Vagina (tissue), 2 donors: ENCODE measurements around the gene KIF16B. TPM values are rescaled to one million over a fixed set of nuclear protein-coding genes. Genes with fewer than 3 reads are reported as not detected.

Source experiments
- DNase-seq, 2 donors: peaks; one replicate each; pipeline ENCODE4 v3.0.0-alpha.2; 2017; ENCODE audit errors: extremely low spot score in 2 of 2
- H3K27ac ChIP-seq: fragments of 200-600 bp; sonication (generic); one replicate; pipeline ENCODE4 v1.5.1; 2019
- H3K27me3 ChIP-seq: fragments of 200-600 bp; sonication (generic); one replicate; pipeline ENCODE4 v1.5.1; 2019
- H3K36me3 ChIP-seq, 2 donors: fragments of 200-600 bp; sonication (generic); one replicate each; pipeline ENCODE4 v1.5.1; 2017 to 2019
- H3K4me1 ChIP-seq: fragments of 200-600 bp; sonication (generic); one replicate; pipeline ENCODE4 v1.5.1; 2019
- H3K4me3 ChIP-seq, 2 donors: fragments of 200-600 bp; sonication (generic); 1 replicate in 1 of 2; 2 replicates in 1 of 2; pipeline ENCODE4 v1.5.1; 2016 to 2019
- H3K9me3 ChIP-seq: fragments of 200-600 bp; sonication (generic); one replicate; pipeline ENCODE4 v1.5.1; 2019
- CTCF ChIP-seq, 3 experiments: fragments of 450-650 bp in 2 of 3; fragments of 200-600 bp in 1 of 3; sonication (generic) in 1 of 3; IDR thresholded peaks; one replicate each; pipeline ENCODE4 v1.5.1; 2017 to 2019; ENCODE audit warnings: antibody characterized with exemption in 3 of 3, mild to moderate bottlenecking in 2 of 3, moderate library complexity in 2 of 3
- POLR2A ChIP-seq, 2 donors: fragments of 450-650 bp; IDR thresholded peaks; one replicate each; pipeline ENCODE4 v1.6.1; 2017; ENCODE audit warnings: antibody characterized with exemption in 2 of 2, mild to moderate bottlenecking in 2 of 2, moderate library complexity in 2 of 2
- POLR2AphosphoS5 ChIP-seq, 2 donors: sonication (generic); formaldehyde crosslinking; IDR thresholded peaks; one replicate each; pipeline ENCODE4 v1.9.0; 2017; ENCODE audit warnings: antibody characterized with exemption in 2 of 2, mild to moderate bottlenecking in 2 of 2, low read depth in 1 of 2; ENCODE audit not compliant: insufficient read depth in 1 of 2
- intact Hi-C: fragments of 100-400 bp; cut with DNase I; formaldehyde crosslinking; loops from one replicate; pipeline ENCODE4 v1.15.1; 2023
- total RNA-seq: library from RNA; depleted of rRNA; stranded (reverse); fragments of >200 nt; gene quantifications from one replicate; pipeline ENCODE4 v1.2.3, GENCODE V29; 2016

KIF16B gene
- total RNA-seq, 1 donor from 2014 or later, result 27.7 TPM

- no peaks in the 10 kb centered on the region for H3K4me1 ChIP-seq
- H3K4me3 ChIP-seq, result no peak overlapping the region
- H3K9me3 ChIP-seq, result no peaks in the 10 kb centered on the region
- no peak for DNase-seq
- intact Hi-C loops, result no loop called here
- no peak overlapping the region for H3K27ac ChIP-seq
- H3K36me3 ChIP-seq, result no peaks in the 10 kb centered on the region
- no peak for TF ChIP-seq CTCF (IDR thresholded peaks at IDR 0.05)
- TF ChIP-seq POLR2AphosphoS5 (IDR thresholded peaks at IDR 0.05; ENCODE audit: insufficient read depth in 1 of 2, low read depth in 1 of 2), result no peak
- no peak for TF ChIP-seq POLR2A (IDR thresholded peaks at IDR 0.05)
- H3K27me3 ChIP-seq, result no peaks in the 10 kb centered on the region
Measured at GRCh38 chr20:16385891-16386290, 187.4 kb downstream of the KIF16B start.

GRCh38 chr20:16385462-16385861 lies 187.8 kb downstream of the KIF16B start:
- no peaks in the 10 kb centered on the region for H3K27me3 ChIP-seq
- no peaks in the 10 kb centered on the region for H3K4me1 ChIP-seq
- no peak for DNase-seq
- no peaks in the 10 kb centered on the region for H3K36me3 ChIP-seq
- no peak overlapping the region for H3K27ac ChIP-seq
- no peaks in the 10 kb centered on the region for H3K9me3 ChIP-seq
- intact Hi-C loops, result no loop called here
- no peak for TF ChIP-seq POLR2A (IDR thresholded peaks at IDR 0.05)
- TF ChIP-seq CTCF (IDR thresholded peaks at IDR 0.05), result no peak
- no peak for TF ChIP-seq POLR2AphosphoS5 (IDR thresholded peaks at IDR 0.05; ENCODE audit: insufficient read depth in 1 of 2, low read depth in 1 of 2)
- no peak overlapping the region for H3K4me3 ChIP-seq

GRCh38 chr20:16381444-16381843 lies 191.8 kb downstream of the KIF16B start:
- Histone ChIP-seq H3K27me3 (no peaks in the 10 kb centered on the region), H3K36me3 (peaks cover 0 to 8% of the 10 kb centered on the region in 2 donors), H3K9me3 (no peaks in the 10 kb centered on the region), H3K27ac (no peak overlapping the region), H3K4me1 (no peaks in the 10 kb centered on the region), H3K4me3 (no peak overlapping the region)
- DNase-seq, result no peak
- no peak for TF ChIP-seq POLR2AphosphoS5 (IDR thresholded peaks at IDR 0.05; ENCODE audit: insufficient read depth in 1 of 2, low read depth in 1 of 2)
- no peak for TF ChIP-seq CTCF (IDR thresholded peaks at IDR 0.05)
- no peak for TF ChIP-seq POLR2A (IDR thresholded peaks at IDR 0.05)
- intact Hi-C loops, result no loop called here

GRCh38 chr20:16378712-16379370 lies 194.4 kb downstream of the KIF16B start:
- Histone ChIP-seq H3K4me3 (no peak overlapping the region), H3K36me3 (peaks cover 0 to 21% of the 10 kb centered on the region in 2 donors), H3K4me1 (no peaks in the 10 kb centered on the region), H3K27me3 (no peaks in the 10 kb centered on the region), H3K9me3 (no peaks in the 10 kb centered on the region), H3K27ac (no peak overlapping the region)
- no peak for TF ChIP-seq POLR2A (IDR thresholded peaks at IDR 0.05)
- TF ChIP-seq POLR2AphosphoS5 (IDR thresholded peaks at IDR 0.05; ENCODE audit: insufficient read depth in 1 of 2, low read depth in 1 of 2), result no peak
- no peak for TF ChIP-seq CTCF (IDR thresholded peaks at IDR 0.05)
- no peak for DNase-seq
- intact Hi-C loops, result no loop called here

- H3K36me3 ChIP-seq, result peaks cover 0 to 21% of the 10 kb centered on the region in 2 donors
- H3K4me1 ChIP-seq, result no peaks in the 10 kb centered on the region
- H3K27ac ChIP-seq, result no peak overlapping the region
- H3K9me3 ChIP-seq, result no peaks in the 10 kb centered on the region
- TF ChIP-seq POLR2A (IDR thresholded peaks at IDR 0.05) (no peak), CTCF (IDR thresholded peaks at IDR 0.05) (no peak), POLR2AphosphoS5 (IDR thresholded peaks at IDR 0.05; ENCODE audit: insufficient read depth in 1 of 2, low read depth in 1 of 2) (no peak)
- intact Hi-C loops, result no loop called here
- H3K27me3 ChIP-seq, result no peaks in the 10 kb centered on the region
- no peak for DNase-seq
- H3K4me3 ChIP-seq, result no peak overlapping the region
Measured at GRCh38 chr20:16378122-16378521, 195.1 kb downstream of the KIF16B start.
